DND-41 (cell line): ENCODE data around the gene AQP2.

Experiments
- CTCF ChIP-seq: IDR thresholded peaks from 2 replicates; pipeline ENCODE4 v1.5.1; 2012; ENCODE audit warnings: borderline replicate concordance, low read length, moderate library complexity, mild to moderate bottlenecking; ENCODE audit not compliant: poor library complexity, severe bottlenecking; ENCODE audit errors: extremely low read depth
- EZH2 ChIP-seq: IDR thresholded peaks from 3 replicates; pipeline ENCODE4 v1.6.1; 2012; ENCODE audit warnings: borderline replicate concordance, low read depth, mild to moderate bottlenecking, moderate library complexity, low read length, inconsistent platforms; ENCODE audit not compliant: severe bottlenecking

DNA sequence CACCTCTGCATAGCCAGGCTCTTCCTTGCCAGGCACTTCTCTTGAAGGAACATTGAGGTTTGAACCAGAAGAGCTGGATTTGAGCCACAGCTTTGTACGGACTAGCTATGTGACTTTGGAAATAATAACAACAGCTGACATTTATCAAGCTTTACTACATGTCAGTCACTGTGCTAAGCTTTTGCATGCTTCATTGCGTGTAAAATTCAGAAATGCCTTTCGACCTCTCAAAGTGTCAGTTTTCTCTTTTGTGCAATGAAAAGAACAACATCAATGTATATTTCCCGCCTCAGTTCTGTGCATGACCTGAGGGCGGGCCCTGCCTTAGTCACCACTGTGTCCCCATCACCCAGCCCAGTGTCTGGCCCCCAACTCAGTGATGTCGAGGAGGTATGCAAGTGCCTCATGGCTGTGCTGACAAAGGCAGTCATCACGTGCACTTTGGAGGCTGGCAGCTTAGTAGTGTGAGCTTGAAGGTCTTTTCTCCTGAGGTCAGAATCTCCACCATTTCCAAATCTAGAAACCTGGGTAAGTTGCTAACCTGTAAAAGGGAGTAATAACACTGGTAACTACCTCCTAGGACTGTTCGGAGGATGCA lies 17.9 kb upstream of the AQP2 start:
- TF ChIP-seq EZH2 (no peak), CTCF (no peak)
